Measurements from ENCODE around the gene C18orf32.

- TF ChIP-seq EZH2 (IDR thresholded peaks at IDR 0.05) (no peak), POLR2AphosphoS5 (IDR thresholded peaks at IDR 0.05; ENCODE audit: borderline replicate concordance, low read depth, low read length) (no peak)
Measured at GRCh38 chr18:49459404-49460171, 27.4 kb downstream of the C18orf32 start.

Measured in SK-N-MC (cell line).